HG02852 (cell line): Measurements from ENCODE around the gene ATP6AP1.

Experiments
- ATAC-seq: cut with Tn5 transposase; IDR thresholded peaks from one replicate; pipeline ENCODE4 v1.9.1; 2021; ENCODE audit warnings: mild to moderate bottlenecking, moderate library complexity; ENCODE audit not compliant: unreplicated experiment

Gene ATP6AP1

GRCh38 chrX:154426916-154427770 is 1.3 kb upstream of the ATP6AP1 start:
- no peak for ATAC-seq

GRCh38 chrX:154429711-154430110 is 1.2 kb downstream of the ATP6AP1 start:
- ATAC-seq: no peak

- ATAC-seq: no peak
Observed at GRCh38 chrX:154430479-154430878, 2.0 kb downstream of the ATP6AP1 start.

- no peak for ATAC-seq
Observed at GRCh38 chrX:154430916-154431315, 2.4 kb downstream of the ATP6AP1 start.

GRCh38 chrX:154431341-154431740 is 2.9 kb downstream of the ATP6AP1 start:
- no peak for ATAC-seq

- ATAC-seq: no peak
Observed at GRCh38 chrX:154432210-154432609, 3.7 kb downstream of the ATP6AP1 start.

- no peak for ATAC-seq
Observed at GRCh38 chrX:154433605-154434004, 5.1 kb downstream of the ATP6AP1 start.

- no peak for ATAC-seq
Observed at GRCh38 chrX:154434394-154435168, 6.1 kb downstream of the ATP6AP1 start.

- no peak for ATAC-seq
Observed at GRCh38 chrX:154435171-154435733, 6.8 kb downstream of the ATP6AP1 start.

- no peak for ATAC-seq
Observed at GRCh38 chrX:154436374-154436982, 8.0 kb downstream of the ATP6AP1 start.

GRCh38 chrX:154436983-154437752 is 8.7 kb downstream of the ATP6AP1 start, which contains the start of gene GDI1:
TSS of gene GDI1 (plus strand) at chrX:154437154. CDS start at chrX:154437255, 101 bp downstream.
- ATAC-seq: no peak

- ATAC-seq: no peak
Observed at GRCh38 chrX:154437971-154438893, 9.8 kb downstream of the ATP6AP1 start.

- ATAC-seq: no peak
Observed at GRCh38 chrX:154439841-154440240, 11.4 kb downstream of the ATP6AP1 start.

- ATAC-seq: no peak
Observed at GRCh38 chrX:154440623-154441357, 12.3 kb downstream of the ATP6AP1 start.

- ATAC-seq: no peak
Observed at GRCh38 chrX:154441564-154441963, 13.1 kb downstream of the ATP6AP1 start.

GRCh38 chrX:154441984-154442707 is 13.7 kb downstream of the ATP6AP1 start:
- no peak for ATAC-seq

- ATAC-seq: no peak
Observed at GRCh38 chrX:154443479-154443910, 15.0 kb downstream of the ATP6AP1 start.
